ENCODE measurements around the gene C11orf24. TPM values are rescaled to one million over a fixed set of nuclear protein-coding genes. Genes with fewer than 3 reads are reported as not detected.

The C11orf24 gene
- polyA plus RNA-seq (ENCODE audit: insufficient read length in 3 of 3), result 10 to 100 TPM; 19.1 to 27.1 (median 25.1) TPM
- long read RNA-seq, donor 1, partial matches to known transcripts, result 5 of 6 reads
- long read RNA-seq, donor 1, other reads (novel, unspliced or antisense), result 0 of 6 reads
- long read RNA-seq, donor 2, partial matches to known transcripts, result 0 of 3 reads
- long read RNA-seq, donor 2, other reads (novel, unspliced or antisense), result 0 of 3 reads
- long read RNA-seq, donor 3, transcript C11orf24-201 (4 exons, 2,063 nt), result major isoform, 16 of 18 reads
- long read RNA-seq, donor 3, partial matches to known transcripts, result 0 of 18 reads
- long read RNA-seq, donor 3, other reads (novel, unspliced or antisense), result 0 of 18 reads
- long read RNA-seq, donor 4, partial matches to known transcripts, result 0 of 4 reads
- long read RNA-seq, donor 4, other reads (novel, unspliced or antisense), result 0 of 4 reads
- long read RNA-seq, donor 5, result 0 reads
- long read RNA-seq, donor 6, transcript C11orf24-201 (4 exons, 2,063 nt), result major isoform, 6 of 6 reads
- long read RNA-seq, donor 6, partial matches to known transcripts, result 0 of 6 reads
- long read RNA-seq, donor 6, other reads (novel, unspliced or antisense), result 0 of 6 reads
- long read RNA-seq, donor 7, transcript C11orf24-201 (4 exons, 2,063 nt), result major isoform, 6 of 11 reads
- long read RNA-seq, donor 7, partial matches to known transcripts, result 5 of 11 reads
- long read RNA-seq, donor 7, other reads (novel, unspliced or antisense), result 0 of 11 reads
- long read RNA-seq, donor 8, transcript C11orf24-201 (4 exons, 2,063 nt), result major isoform, 9 of 11 reads
- long read RNA-seq, donor 8, partial matches to known transcripts, result 0 of 11 reads
- long read RNA-seq, donor 8, other reads (novel, unspliced or antisense), result 0 of 11 reads
- long read RNA-seq, donor 9, transcript C11orf24-201 (4 exons, 2,063 nt), result major isoform, 11 of 11 reads
- long read RNA-seq, donor 9, partial matches to known transcripts, result 0 of 11 reads
- long read RNA-seq, donor 9, other reads (novel, unspliced or antisense), result 0 of 11 reads
- long read RNA-seq, donor 10, transcript C11orf24-201 (4 exons, 2,063 nt), result major isoform, 5 of 5 reads
- long read RNA-seq, donor 10, partial matches to known transcripts, result 0 of 5 reads
- long read RNA-seq, donor 10, other reads (novel, unspliced or antisense), result 0 of 5 reads
- long read RNA-seq, donor 11, transcript C11orf24-201 (4 exons, 2,063 nt), result major isoform, 5 of 6 reads
- long read RNA-seq, donor 11, partial matches to known transcripts, result 0 of 6 reads
- long read RNA-seq, donor 11, other reads (novel, unspliced or antisense), result 0 of 6 reads
- long read RNA-seq, donor 12, partial matches to known transcripts, result 0 of 4 reads
- long read RNA-seq, donor 12, other reads (novel, unspliced or antisense), result 0 of 4 reads
- long read RNA-seq, donor 13, result 0 reads
- long read RNA-seq, donor 14, partial matches to known transcripts, result 0 of 3 reads
- long read RNA-seq, donor 14, other reads (novel, unspliced or antisense), result 0 of 3 reads
- long read RNA-seq, donor 15, partial matches to known transcripts, result 0 of 3 reads
- long read RNA-seq, donor 15, other reads (novel, unspliced or antisense), result 0 of 3 reads
- long read RNA-seq, donor 16, transcript C11orf24-201 (4 exons, 2,063 nt), result major isoform, 33 of 33 reads
- long read RNA-seq, donor 16, partial matches to known transcripts, result 0 of 33 reads
- long read RNA-seq, donor 16, other reads (novel, unspliced or antisense), result 0 of 33 reads

GRCh38 chr11:68271781-68272608 lies at the start of gene C11orf24:
Gene C11orf24, minus strand, starts transcription at chr11:68271973. Its CDS starts 8,206 bp downstream, at chr11:68263767.
- DNase-seq (ENCODE audit: extremely low read depth in 1 of 11, low read depth in 9 of 11, low spot score in 4 of 11), result peak; percentile 83 to 94 (median 90)

GRCh38 chr11:68317147-68317785 lies 45.5 kb upstream of the C11orf24 start:
- no peak for DNase-seq (ENCODE audit: extremely low read depth in 1 of 11, low read depth in 9 of 11, low spot score in 4 of 11)

GRCh38 chr11:68315171-68315920 lies 43.6 kb upstream of the C11orf24 start:
- DNase-seq (ENCODE audit: extremely low read depth in 1 of 11, low read depth in 9 of 11, low spot score in 4 of 11), result no peak

GRCh38 chr11:68314203-68315170 lies 42.7 kb upstream of the C11orf24 start:
- no peak for DNase-seq (ENCODE audit: extremely low read depth in 1 of 11, low read depth in 9 of 11, low spot score in 4 of 11)

- DNase-seq (ENCODE audit: extremely low read depth in 1 of 11, low read depth in 9 of 11, low spot score in 4 of 11), result no peak
These were observed 41.9 kb upstream of the C11orf24 start for GRCh38 chr11:68313574-68314202.

- no peak for DNase-seq (ENCODE audit: extremely low read depth in 1 of 11, low read depth in 9 of 11, low spot score in 4 of 11)
These were observed 41.2 kb upstream of the C11orf24 start for GRCh38 chr11:68312780-68313573.

GRCh38 chr11:68312117-68312779 lies 40.5 kb upstream of the C11orf24 start, which contains the start of gene LRP5:
Gene LRP5, plus strand, starts transcription at chr11:68312591. Its CDS starts 124 bp downstream, at chr11:68312715.
- no peak for DNase-seq (ENCODE audit: extremely low read depth in 1 of 11, low read depth in 9 of 11, low spot score in 4 of 11)

- no peak for DNase-seq (ENCODE audit: extremely low read depth in 1 of 11, low read depth in 9 of 11, low spot score in 4 of 11)
These were observed 39.7 kb upstream of the C11orf24 start for GRCh38 chr11:68311160-68312116.

GRCh38 chr11:68309621-68310185 lies 37.9 kb upstream of the C11orf24 start:
- DNase-seq (ENCODE audit: extremely low read depth in 1 of 11, low read depth in 9 of 11, low spot score in 4 of 11), result no peak

- no peak for DNase-seq (ENCODE audit: extremely low read depth in 1 of 11, low read depth in 9 of 11, low spot score in 4 of 11)
These were observed 36.3 kb upstream of the C11orf24 start for GRCh38 chr11:68308068-68308467.

- no peak for DNase-seq (ENCODE audit: extremely low read depth in 1 of 11, low read depth in 9 of 11, low spot score in 4 of 11)
These were observed 34.9 kb upstream of the C11orf24 start for GRCh38 chr11:68306636-68307035.
